HEK293T (cell line): ENCODE data around the gene PIBF1.

ENCODE experiments used
- ARNT ChIP-seq: fragments of 450-650 bp; IDR thresholded peaks from 2 replicates; pipeline ENCODE4 v1.6.1; 2017; ENCODE audit warnings: mild to moderate bottlenecking
- BHLHE40 ChIP-seq: fragments of 450-650 bp; IDR thresholded peaks from 2 replicates; pipeline ENCODE4 v1.6.1; 2016; ENCODE audit warnings: mild to moderate bottlenecking, moderate library complexity, borderline replicate concordance
- ELF4 ChIP-seq: fragments of 450-650 bp; IDR thresholded peaks from 2 replicates; pipeline ENCODE4 v1.6.1; 2017; ENCODE audit warnings: antibody characterized with exemption
- FOXK2 ChIP-seq: fragments of 450-650 bp; IDR thresholded peaks from 2 replicates; pipeline ENCODE4 v1.6.1; 2016; ENCODE audit warnings: mild to moderate bottlenecking
- FOXM1 ChIP-seq: fragments of 450-650 bp; IDR thresholded peaks from 2 replicates; pipeline ENCODE4 v1.6.1; 2017; ENCODE audit warnings: mild to moderate bottlenecking, borderline replicate concordance
- HDGF ChIP-seq: fragments of 450-650 bp; IDR thresholded peaks from 2 replicates; pipeline ENCODE4 v1.6.1; 2017; ENCODE audit warnings: antibody characterized with exemption, borderline replicate concordance
- L3MBTL2 ChIP-seq: fragments of 450-650 bp; conservative IDR thresholded peaks from 2 replicates; pipeline ENCODE4 v1.6.1; 2016; ENCODE audit warnings: mild to moderate bottlenecking
- SP1 ChIP-seq: fragments of 450-650 bp; IDR thresholded peaks from 2 replicates; pipeline ENCODE4 v1.6.1; 2017
- TARDBP ChIP-seq: fragments of 450-650 bp; IDR thresholded peaks from 2 replicates; pipeline ENCODE4 v1.6.1; 2016
- ZNF384 ChIP-seq: fragments of 450-650 bp; IDR thresholded peaks from 2 replicates; pipeline ENCODE4 v1.6.1; 2016

DNA sequence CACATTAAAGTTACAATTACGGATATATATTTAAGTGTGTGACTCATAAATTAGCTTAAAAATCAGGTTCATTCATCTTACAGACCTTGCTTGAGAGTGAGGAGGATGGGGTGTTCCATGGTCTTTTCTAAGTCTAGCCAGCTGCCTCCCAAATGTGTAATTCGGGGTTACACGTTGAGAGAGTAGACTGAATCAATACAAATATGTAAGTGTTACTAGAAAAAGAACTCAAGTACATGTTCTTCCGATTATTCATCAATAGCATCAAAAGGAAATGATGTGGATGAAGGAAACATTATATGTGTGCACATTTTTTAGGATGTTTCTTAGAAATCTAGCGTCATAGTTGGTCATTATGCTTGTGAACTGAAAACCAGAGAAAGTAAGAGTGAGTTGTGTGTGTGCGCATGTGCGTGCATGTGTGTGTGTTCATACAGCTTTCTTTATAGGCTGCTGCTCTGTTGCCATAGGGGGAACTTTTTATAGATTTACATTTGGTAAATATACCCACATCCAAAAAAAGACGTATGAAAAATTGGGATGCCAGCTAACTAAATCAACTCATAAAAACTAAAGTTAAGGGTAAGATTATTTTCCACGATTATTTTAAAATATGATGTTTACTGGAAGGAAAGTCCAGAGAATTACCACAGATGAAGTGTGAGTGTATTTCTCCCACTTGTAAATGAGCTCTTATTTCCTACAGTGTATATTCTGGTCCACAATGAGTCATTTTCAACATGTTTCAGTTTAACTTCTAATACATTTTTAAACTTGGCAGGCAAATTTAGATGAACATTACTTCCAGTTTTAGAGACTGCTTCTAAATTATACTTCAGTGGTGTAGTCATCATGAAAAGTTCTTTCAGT, 82.4 kb downstream of the PIBF1 start:
- TF ChIP-seq HDGF (no peak), ARNT (no peak), L3MBTL2 (no peak), SP1 (no peak), ZNF384 (no peak), FOXK2 (no peak), BHLHE40 (no peak), ELF4 (no peak), FOXM1 (no peak), TARDBP (no peak)
